IMR-90 (cell line): ENCODE results near the gene CTNND2. TPM values are rescaled to one million over a fixed set of nuclear protein-coding genes. Genes with fewer than 3 reads are reported as not detected.

Source experiments
- ATAC-seq: fragments of 200-7000 bp; cut with Tn5 transposase; 2 replicates; pipeline ENCODE4 v1.9.1; 2020; ENCODE audit warnings: low read depth, mild to moderate bottlenecking, moderate library complexity
- BruUV-seq: library from RNA; stranded (reverse); fragments of 400-500 nt; replicated peaks from 2 replicates; lab custom pipeline; 2021; lab: Mats Ljungman, UMichigan
- CTCF ChIA-PET: fragments of 300-600 bp; formaldehyde crosslinking; extraction: SDS; loops from one replicate; lab custom pipeline; 2021; ENCODE audit warnings: antibody characterized with exemption; lab: Yijun Ruan, JAX
- POLR2A ChIA-PET: fragments of 300-600 bp; sonication (Branson Sonifier 250); formaldehyde crosslinking; loops from one replicate; lab custom pipeline; 2022; ENCODE audit warnings: antibody characterized with exemption; ENCODE audit not compliant: unreplicated experiment; lab: Charles Lee
- DNase-seq: peaks from one replicate; pipeline ENCODE4 v3.0.0; 2013
- H2AFZ ChIP-seq: replicated peaks from 2 replicates; pipeline ENCODE3; 2013; ENCODE audit warnings: low read length, mild to moderate bottlenecking; ENCODE audit not compliant: poor library complexity
- H2AK5ac ChIP-seq: 2 replicates; pipeline ENCODE4 v1.6.1; 2013; ENCODE audit warnings: low read depth, low read length, inconsistent platforms
- H2AK9ac ChIP-seq: replicated peaks from 2 replicates; pipeline ENCODE3; 2013; ENCODE audit warnings: mild to moderate bottlenecking, low read depth, low read length, moderate library complexity; ENCODE audit not compliant: poor library complexity
- H2BK120ac ChIP-seq: 2 replicates; pipeline ENCODE4 v1.6.1; 2013; ENCODE audit warnings: low read depth, low read length, inconsistent platforms
- H2BK15ac ChIP-seq: 3 replicates; pipeline ENCODE4 v1.6.1; 2013; ENCODE audit warnings: low read depth, low read length, inconsistent platforms
- H2BK20ac ChIP-seq: 2 replicates; pipeline ENCODE4 v1.6.1; 2013; ENCODE audit warnings: low read depth, mild to moderate bottlenecking, inconsistent platforms, low read length, moderate library complexity
- H2BK5ac ChIP-seq: 2 replicates; pipeline ENCODE4 v1.6.1; 2013; ENCODE audit warnings: mild to moderate bottlenecking, low read depth, low read length, inconsistent platforms; ENCODE audit not compliant: poor library complexity, severe bottlenecking
- H3K14ac ChIP-seq: replicated peaks from 2 replicates; pipeline ENCODE4 v1.6.1; 2013; ENCODE audit warnings: low read depth, low read length, inconsistent platforms
- H3K18ac ChIP-seq: 2 replicates; pipeline ENCODE4 v1.6.1; 2013; ENCODE audit warnings: low read depth, low read length, control low read depth
- H3K23ac ChIP-seq: 2 replicates; pipeline ENCODE4 v1.6.1; 2013; ENCODE audit warnings: low read depth, low read length, inconsistent platforms
- H3K27ac ChIP-seq: 2 replicates; pipeline ENCODE4 v1.5.1; 2013; ENCODE audit warnings: mild to moderate bottlenecking, control low read depth, low read length; ENCODE audit not compliant: insufficient read depth
- H3K27me3 ChIP-seq: 2 replicates; pipeline ENCODE4 v1.6.1; 2013; ENCODE audit warnings: low read length; ENCODE audit not compliant: control insufficient read depth, insufficient read depth
- H3K36me3 ChIP-seq: 2 replicates; pipeline ENCODE4 v1.6.1; 2013; ENCODE audit warnings: low read length, mixed read lengths; ENCODE audit not compliant: control insufficient read depth, insufficient read depth
- H3K4ac ChIP-seq: 2 replicates; pipeline ENCODE4 v1.6.1; 2013; ENCODE audit warnings: low read depth, low read length, inconsistent platforms
- H3K4me1 ChIP-seq: 2 replicates; pipeline ENCODE4 v1.6.1; 2013; ENCODE audit warnings: low read length, mixed read lengths; ENCODE audit not compliant: control insufficient read depth, insufficient read depth
- H3K4me2 ChIP-seq: 2 replicates; pipeline ENCODE4 v1.6.1; 2013; ENCODE audit warnings: low read depth, mild to moderate bottlenecking, control low read depth, low read length, moderate library complexity
- H3K4me3 ChIP-seq: 2 replicates; pipeline ENCODE4 v1.5.1; 2013; ENCODE audit warnings: low read depth, mild to moderate bottlenecking, control low read depth, low read length, moderate library complexity; ENCODE audit not compliant: insufficient read depth
- H3K56ac ChIP-seq: 2 replicates; pipeline ENCODE4 v1.6.1; 2013; ENCODE audit warnings: low read length, inconsistent platforms; ENCODE audit not compliant: insufficient read depth; ENCODE audit errors: extremely low read depth
- H3K79me1 ChIP-seq, 2 experiments: 2 replicates each; pipeline ENCODE4 v1.6.1; 2013; ENCODE audit warnings: low read length in 2 of 2, inconsistent platforms in 1 of 2, low read depth in 1 of 2
- H3K9ac ChIP-seq: 2 replicates; pipeline ENCODE4 v1.6.1; 2013; ENCODE audit warnings: low read depth, low read length, control low read depth
- H3K9me1 ChIP-seq: 2 replicates; pipeline ENCODE4 v1.6.1; 2013; ENCODE audit warnings: low read length, inconsistent platforms; ENCODE audit not compliant: insufficient read depth
- H3K9me3 ChIP-seq: 2 replicates; pipeline ENCODE4 v1.6.1; 2013; ENCODE audit warnings: low read length; ENCODE audit not compliant: control insufficient read depth, insufficient read depth
- H4K20me1 ChIP-seq: 2 replicates; pipeline ENCODE4 v1.6.1; 2013; ENCODE audit warnings: low read length, inconsistent platforms; ENCODE audit not compliant: insufficient read depth
- H4K5ac ChIP-seq: 2 replicates; pipeline ENCODE4 v1.6.1; 2013; ENCODE audit warnings: mild to moderate bottlenecking, low read depth, low read length, control low read depth
- H4K8ac ChIP-seq, 2 experiments: 2 replicates each; pipeline ENCODE4 v1.6.1; 2013; ENCODE audit warnings: low read depth in 2 of 2, low read length in 2 of 2, control low read depth in 1 of 2, inconsistent platforms in 1 of 2
- H4K91ac ChIP-seq: 2 replicates; pipeline ENCODE4 v1.6.1; 2013; ENCODE audit warnings: low read depth, low read length, inconsistent platforms; ENCODE audit not compliant: insufficient read depth
- BHLHE40 ChIP-seq: fragments of 150-350 bp; IDR thresholded peaks from 2 replicates; pipeline ENCODE4 v1.6.1; 2016; ENCODE audit warnings: mild to moderate bottlenecking, low read depth, low read length
- CEBPB ChIP-seq: IDR thresholded peaks from 2 replicates; pipeline ENCODE4 v1.6.1; 2012; ENCODE audit warnings: low read depth, low read length, improper control_type of control experiment
- CHD1 ChIP-seq: IDR thresholded peaks from 2 replicates; pipeline ENCODE4 v1.6.1; 2012; ENCODE audit warnings: low read depth, low read length, improper control_type of control experiment
- CTCF ChIP-seq: conservative IDR thresholded peaks from 2 replicates; pipeline ENCODE4 v1.5.1; 2012; ENCODE audit warnings: mild to moderate bottlenecking, low read depth, low read length, improper control_type of control experiment
- FOS ChIP-seq: fragments of 150-350 bp; IDR thresholded peaks from 2 replicates; pipeline ENCODE4 v1.6.1; 2016; ENCODE audit warnings: low read depth, low read length
- MAFK ChIP-seq: IDR thresholded peaks from 2 replicates; pipeline ENCODE4 v1.6.1; 2012; ENCODE audit warnings: low read depth, low read length, improper control_type of control experiment
- MAZ ChIP-seq: IDR thresholded peaks from 2 replicates; pipeline ENCODE4 v1.6.1; 2012; ENCODE audit warnings: low read depth, mild to moderate bottlenecking, low read length, improper control_type of control experiment, moderate library complexity, borderline replicate concordance
- MXI1 ChIP-seq: IDR thresholded peaks from 2 replicates; pipeline ENCODE4 v1.6.1; 2012; ENCODE audit warnings: low read depth, mild to moderate bottlenecking, low read length, moderate library complexity, borderline replicate concordance
- NFE2L2 ChIP-seq: fragments of 150-350 bp; IDR thresholded peaks from 2 replicates; pipeline ENCODE4 v1.6.1; 2016; ENCODE audit warnings: low read depth, mild to moderate bottlenecking, low read length
- POLR2A ChIP-seq: IDR thresholded peaks from 2 replicates; pipeline ENCODE4 v1.6.1; 2012; ENCODE audit warnings: mild to moderate bottlenecking, low read depth, low read length
- RAD21 ChIP-seq: IDR thresholded peaks from 2 replicates; pipeline ENCODE4 v1.6.1; 2012; ENCODE audit warnings: low read length, improper control_type of control experiment
- RCOR1 ChIP-seq: IDR thresholded peaks from 2 replicates; pipeline ENCODE4 v1.6.1; 2012; ENCODE audit warnings: mild to moderate bottlenecking, low read length, improper control_type of control experiment; ENCODE audit not compliant: insufficient replicate concordance
- RFX5 ChIP-seq: IDR thresholded peaks from 2 replicates; pipeline ENCODE4 v1.8.0; 2012; ENCODE audit warnings: low read depth, mild to moderate bottlenecking, low read length, moderate library complexity
- SMC3 ChIP-seq: fragments of 150-350 bp; IDR thresholded peaks from 2 replicates; pipeline ENCODE4 v1.6.1; 2016; ENCODE audit warnings: low read depth, mild to moderate bottlenecking, antibody characterized with exemption, low read length, moderate library complexity
- USF2 ChIP-seq: fragments of 150-350 bp; IDR thresholded peaks from 2 replicates; pipeline ENCODE4 v1.6.1; 2017; ENCODE audit warnings: mild to moderate bottlenecking, antibody characterized with exemption, low read length, low read depth
- WGBS, 2 experiments: methylation state at CpG; one replicate each; pipeline versions ENCODE4 v1.1.5 to v1.1.7; 2013; ENCODE audit warnings: missing lambda C conversion rate in 2 of 2; ENCODE audit not compliant: insufficient read length in 1 of 2; ENCODE audit errors: extremely low coverage in 2 of 2; 5-methylcytosine and 5-hydroxymethylcytosine counted together
- dilution Hi-C: fragments of 300-500 bp; cut with HindIII; formaldehyde crosslinking; loops from one replicate; pipeline ENCODE4 v1.14.3; 2018; ENCODE audit warnings: low sequenced_read_pairs; ENCODE audit not compliant: unreplicated experiment
- in situ Hi-C: fragments of 300-500 bp; cut with MboI; formaldehyde crosslinking; loops from 3 replicates; pipeline ENCODE4 v1.14.3; 2019; ENCODE audit warnings: low sequenced_read_pairs, inconsistent platforms, mixed read lengths
- intact Hi-C: fragments of 100-400 bp; cut with micrococcal nuclease; formaldehyde crosslinking; loops from 2 replicates; pipeline ENCODE4 v1.10.0; 2022
- polyA plus RNA-seq, 3 experiments: library from polyadenylated mRNA; depleted of rRNA; stranded (reverse); fragments of >200 nt; gene quantifications; 2 replicates each; pipeline ENCODE4 v1.2.3, GENCODE V29; 2012; ENCODE audit warnings: low replicate concordance in 1 of 3
- total RNA-seq: library from RNA; depleted of rRNA; stranded (reverse); fragments of >200 nt; gene quantifications from 2 replicates; pipeline ENCODE4 v1.2.3, GENCODE V29; 2012

Gene CTNND2
- total and polyA plus RNA-seq, 2 of the 4 experiments (the other 2 are of a cell fraction): not detected

GRCh38 chr5:11076945-11077613 lies 827.2 kb downstream of the CTNND2 start:
- no peak overlapping the region for H3K56ac ChIP-seq
- dilution Hi-C loops (no loop called here), intact Hi-C loops (no loop called here), in situ Hi-C loops (no loop called here)
- H3K14ac ChIP-seq: no peak overlapping the region
- no peak overlapping the region for H2BK5ac ChIP-seq
- 40% methylated on average over 1 of the region's 4 CpGs; no CpG with 5 or more reads in 1 of the 2 experiments for WGBS, 2 experiments
- H3K27ac ChIP-seq: no peak overlapping the region
- H3K4me3 ChIP-seq: no peak overlapping the region
- no peak overlapping the region for H2BK15ac ChIP-seq
- H2AK9ac ChIP-seq: no peak overlapping the region
- DNase-seq: no peak
- H3K27me3 ChIP-seq: peaks cover 2% of the 10 kb centered on the region; the same call in 1 of the 2 replicates
- H3K9me3 ChIP-seq: no peaks in the 10 kb centered on the region; the same call in 1 of the 2 replicates
- H3K36me3 ChIP-seq: no peaks in the 10 kb centered on the region
- H3K4me2 ChIP-seq: no peak overlapping the region
- no peak overlapping the region for H2AFZ ChIP-seq
- no TSS peak for BruUV-seq
- H3K9ac ChIP-seq: no peak overlapping the region
- no peaks in the 10 kb centered on the region for H4K20me1 ChIP-seq
- CTCF ChIA-PET: no interaction called here
- no peak overlapping the region for H4K91ac ChIP-seq
- H3K4ac ChIP-seq: no peak overlapping the region
- POLR2A ChIA-PET: no interaction called here
- H2BK20ac ChIP-seq: no peak overlapping the region
- no peaks in the 10 kb centered on the region for H3K9me1 ChIP-seq
- no peak for TF ChIP-seq CHD1
- no peak for TF ChIP-seq CEBPB
- TF ChIP-seq MAFK: no peak
- TF ChIP-seq RAD21: no peak
- TF ChIP-seq FOS: no peak
- no peak for TF ChIP-seq POLR2A
- no peak for TF ChIP-seq MXI1
- no peak for TF ChIP-seq USF2
- no peak for TF ChIP-seq SMC3
- TF ChIP-seq MAZ: no peak
- no peak for TF ChIP-seq RFX5
- no peak for TF ChIP-seq NFE2L2
- no peak for TF ChIP-seq RCOR1
- no peak for TF ChIP-seq CTCF
- no peak for TF ChIP-seq BHLHE40
- no peak for ATAC-seq
- H3K79me1 ChIP-seq: no peaks in the 10 kb centered on the region
- no peak overlapping the region for H2AK5ac ChIP-seq
- H3K4me1 ChIP-seq: no peaks in the 10 kb centered on the region
- H2BK120ac ChIP-seq: no peak overlapping the region
- H4K8ac ChIP-seq: no peak overlapping the region
- no peak overlapping the region for H3K18ac ChIP-seq
- H4K5ac ChIP-seq: no peak overlapping the region
- no peak overlapping the region for H3K23ac ChIP-seq
